Measurements from ENCODE around the gene GIPC1. TPM values are rescaled to one million over a fixed set of nuclear protein-coding genes. Genes with fewer than 3 reads are reported as not detected.

GIPC1 gene
- total RNA-seq, 1 experiment from 2014 or later = 205 TPM

DNA sequence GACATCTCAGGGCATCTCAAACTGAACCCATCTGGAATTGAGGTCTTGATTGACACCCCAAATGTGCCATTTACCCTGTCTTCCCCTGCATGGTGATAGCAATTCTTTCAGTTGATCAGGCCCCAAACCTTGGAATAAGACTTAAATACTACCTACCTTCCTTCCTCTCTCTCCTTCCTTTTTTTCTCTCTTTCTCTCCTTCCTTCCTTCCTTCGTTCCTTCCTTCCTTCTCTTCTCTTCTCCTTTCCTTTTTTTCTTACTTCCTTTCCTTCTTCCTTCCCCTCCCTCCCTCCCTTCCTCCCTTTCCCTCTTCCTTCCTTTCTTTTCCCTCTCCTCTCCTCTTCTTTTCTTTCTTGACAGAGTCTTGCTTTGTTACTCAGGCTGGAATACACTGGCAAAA, 7.4 kb upstream of the GIPC1 start:
- Histone ChIP-seq H3K27me3 (ENCODE audit: insufficient read depth, low read depth) (no peaks in the 10 kb centered on the region), H3K4me3 (no peak overlapping the region; the same call in 1 of the 2 replicates), H3K9me2 (ENCODE audit: insufficient read depth) (no peaks in the 10 kb centered on the region), H3K27ac (peak overlapping the region; percentile 99), H3K79me2 (ENCODE audit: low read depth) (peaks cover 11% of the 10 kb centered on the region), H3K9me3 (ENCODE audit: insufficient read depth, low read depth) (no peaks in the 10 kb centered on the region), H3K4me2 (peak overlapping the region; percentile 66), H3K4me1 (replicated peaks; ENCODE audit: insufficient read depth) (peaks cover 62% of the 10 kb centered on the region), H4K20me1 (ENCODE audit: insufficient read depth) (no peaks in the 10 kb centered on the region), H2AFZ (no peak overlapping the region), H3F3A (ENCODE audit: insufficient read depth, low read depth) (peaks cover 63% of the 10 kb centered on the region), H3K36me3 (ENCODE audit: low read depth) (no peaks in the 10 kb centered on the region)
- intact Hi-C loops (cut with micrococcal nuclease; ENCODE audit: unreplicated experiment) = no loop called here
- TF ChIP-seq, protein P1, sequence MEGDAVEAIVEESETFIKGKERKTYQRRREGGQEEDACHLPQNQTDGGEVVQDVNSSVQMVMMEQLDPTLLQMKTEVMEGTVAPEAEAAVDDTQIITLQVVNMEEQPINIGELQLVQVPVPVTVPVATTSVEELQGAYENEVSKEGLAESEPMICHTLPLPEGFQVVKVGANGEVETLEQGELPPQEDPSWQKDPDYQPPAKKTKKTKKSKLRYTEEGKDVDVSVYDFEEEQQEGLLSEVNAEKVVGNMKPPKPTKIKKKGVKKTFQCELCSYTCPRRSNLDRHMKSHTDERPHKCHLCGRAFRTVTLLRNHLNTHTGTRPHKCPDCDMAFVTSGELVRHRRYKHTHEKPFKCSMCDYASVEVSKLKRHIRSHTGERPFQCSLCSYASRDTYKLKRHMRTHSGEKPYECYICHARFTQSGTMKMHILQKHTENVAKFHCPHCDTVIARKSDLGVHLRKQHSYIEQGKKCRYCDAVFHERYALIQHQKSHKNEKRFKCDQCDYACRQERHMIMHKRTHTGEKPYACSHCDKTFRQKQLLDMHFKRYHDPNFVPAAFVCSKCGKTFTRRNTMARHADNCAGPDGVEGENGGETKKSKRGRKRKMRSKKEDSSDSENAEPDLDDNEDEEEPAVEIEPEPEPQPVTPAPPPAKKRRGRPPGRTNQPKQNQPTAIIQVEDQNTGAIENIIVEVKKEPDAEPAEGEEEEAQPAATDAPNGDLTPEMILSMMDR (conservative IDR thresholded peaks at IDR 0.05) = no peak
- no peak for TF ChIP-seq EZH2 (IDR thresholded peaks at IDR 0.05; ENCODE audit: low read depth)
- no TSS peak for BruUV-seq (replicated peaks)
- CTCF ChIA-PET = interaction anchor here (1.1 kb wide), 1 partner anchor 15 kb away, joined by 4 read pairs; the partner anchor contains the start of gene DNAJB1
- DNase-seq = no peak
- POLR2A ChIA-PET (ENCODE audit: unreplicated experiment) = no interaction called here

DNA sequence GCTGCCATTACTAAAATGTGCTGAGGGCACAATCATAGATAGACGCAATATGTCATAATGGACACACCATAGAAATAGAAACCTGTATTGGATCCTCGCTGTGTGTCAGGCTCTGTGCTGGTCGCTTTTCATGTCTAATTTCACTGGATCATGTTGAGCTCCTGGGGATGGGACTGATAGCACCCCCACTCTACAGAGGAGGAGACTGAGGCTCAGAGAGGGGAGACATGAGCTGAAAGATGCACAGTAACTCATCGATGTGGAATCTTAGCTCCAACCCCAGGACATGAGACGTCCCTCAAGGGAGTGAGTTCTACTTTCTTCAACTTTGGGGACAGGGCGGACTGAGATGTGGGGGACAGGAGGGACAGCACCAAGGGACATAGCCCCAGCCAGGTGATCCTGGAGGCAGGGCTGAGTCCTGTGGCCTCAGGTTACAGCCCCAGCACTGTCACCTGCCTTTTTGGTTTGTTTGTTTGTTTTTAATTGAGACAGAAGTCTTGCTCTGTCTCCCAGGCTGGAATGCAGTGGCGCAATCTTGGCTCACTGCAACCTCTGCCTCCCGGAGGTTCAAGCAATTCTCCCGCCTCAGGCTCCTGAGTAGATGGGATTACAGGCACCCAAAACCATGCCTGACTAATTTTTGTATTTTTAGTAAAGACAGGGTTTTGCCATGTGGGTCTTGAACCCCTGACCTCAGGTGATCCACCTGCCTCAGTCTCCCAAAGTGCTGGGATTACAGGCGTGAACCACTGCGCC, 6.6 kb upstream of the GIPC1 start:
- no TSS peak for BruUV-seq (replicated peaks)
- peak; percentile 73 to 95 for DNase-seq
- intact Hi-C loops (cut with micrococcal nuclease; ENCODE audit: unreplicated experiment) = no loop called here
- peaks cover 65% of the 10 kb centered on the region for H3F3A ChIP-seq (ENCODE audit: insufficient read depth, low read depth)
- H4K20me1 ChIP-seq (ENCODE audit: insufficient read depth) = no peaks in the 10 kb centered on the region
- H3K4me2 ChIP-seq = peak overlapping the region; percentile 66
- no peak overlapping the region; the same call in 1 of the 2 replicates for H3K4me3 ChIP-seq
- no peaks in the 10 kb centered on the region for H3K9me3 ChIP-seq (ENCODE audit: insufficient read depth, low read depth)
- no peaks in the 10 kb centered on the region for H3K9me2 ChIP-seq (ENCODE audit: insufficient read depth)
- no peak overlapping the region for H2AFZ ChIP-seq
- H3K79me2 ChIP-seq (ENCODE audit: low read depth) = peaks cover 11% of the 10 kb centered on the region
- TF ChIP-seq, protein P1 (conservative IDR thresholded peaks at IDR 0.05) = no peak
- TF ChIP-seq EZH2 (IDR thresholded peaks at IDR 0.05; ENCODE audit: low read depth) = no peak
- ChIA-PET CTCF (interaction anchor here (0.5 kb wide), 1 partner anchor 28 kb away, joined by 3 read pairs; no protein-coding TSS in a partner anchor), POLR2A (ENCODE audit: unreplicated experiment) (no interaction called here)
- peaks cover 64% of the 10 kb centered on the region for H3K4me1 ChIP-seq (replicated peaks; ENCODE audit: insufficient read depth)
- H3K36me3 ChIP-seq (ENCODE audit: low read depth) = no peaks in the 10 kb centered on the region
- H3K27ac ChIP-seq = peak overlapping the region; percentile 99
- no peaks in the 10 kb centered on the region for H3K27me3 ChIP-seq (ENCODE audit: insufficient read depth, low read depth)

DNA sequence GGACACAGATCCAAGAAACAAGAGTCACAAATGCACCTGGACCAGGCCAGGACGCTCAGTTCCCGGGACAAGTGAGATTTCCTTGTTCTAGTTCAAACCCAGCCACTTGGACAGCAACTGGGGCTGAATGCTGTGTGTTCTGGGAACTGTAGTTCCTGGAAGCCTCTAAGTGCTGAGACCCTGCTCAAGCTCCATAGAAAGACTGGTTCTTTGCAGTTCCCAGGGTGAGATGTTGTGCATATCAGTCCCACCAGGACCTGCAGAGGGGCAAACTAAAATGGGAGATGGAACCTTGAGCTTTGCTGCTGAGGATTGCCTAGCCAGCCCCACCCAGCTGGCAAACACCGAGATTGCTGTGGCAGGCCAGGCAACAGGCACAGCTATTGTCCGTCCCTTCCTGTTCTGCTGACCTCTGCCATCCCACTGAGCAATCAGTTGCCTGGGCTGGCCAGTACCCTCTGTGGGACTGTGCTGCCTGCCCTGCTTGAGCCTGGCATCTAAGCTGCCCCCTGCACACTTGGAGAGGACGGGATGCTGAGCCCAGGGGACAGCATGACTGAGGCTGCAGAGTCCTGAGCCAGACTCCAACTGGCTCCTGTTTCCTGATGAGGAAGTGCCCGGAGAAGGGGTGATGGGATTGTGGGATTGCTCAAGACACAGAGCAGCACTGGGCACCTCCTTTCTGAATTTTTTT, 1.4 kb upstream of the GIPC1 start:
- peaks cover 22% of the 10 kb centered on the region for H4K20me1 ChIP-seq (ENCODE audit: insufficient read depth)
- H3K9me2 ChIP-seq (ENCODE audit: insufficient read depth) = no peaks in the 10 kb centered on the region
- BruUV-seq (replicated peaks) = no TSS peak
- H2AFZ ChIP-seq = 0 out of 2 replicates have a peak overlapping the region, but pooled peaks have one; percentile 15
- peak; percentile 60 to 81 for DNase-seq
- CTCF ChIA-PET = interaction anchor here (0.5 to 1.1 kb wide), 3 partner anchors 21 to 937 kb away, joined by 3 to 14 read pairs (median 3); partner anchors contain the start of gene DNAJB1
- no peak overlapping the region; the same call in 1 of the 2 replicates for H3K4me3 ChIP-seq
- peaks cover 6% of the 10 kb centered on the region; the same call in 1 of the 2 replicates for H3K36me3 ChIP-seq (ENCODE audit: low read depth)
- peaks cover 40% of the 10 kb centered on the region for H3K79me2 ChIP-seq (ENCODE audit: low read depth)
- no peak for TF ChIP-seq EZH2 (IDR thresholded peaks at IDR 0.05; ENCODE audit: low read depth)
- TF ChIP-seq, protein P1 (conservative IDR thresholded peaks at IDR 0.05) = no peak
- H3K4me1 ChIP-seq (replicated peaks; ENCODE audit: insufficient read depth) = peaks cover 39% of the 10 kb centered on the region
- H3K27me3 ChIP-seq (ENCODE audit: insufficient read depth, low read depth) = no peaks in the 10 kb centered on the region
- H3K27ac ChIP-seq = peak overlapping the region; percentile 82
- H3K4me2 ChIP-seq = peak overlapping the region; percentile 71
- H3K9me3 ChIP-seq (ENCODE audit: insufficient read depth, low read depth) = no peaks in the 10 kb centered on the region
- intact Hi-C loops (cut with micrococcal nuclease; ENCODE audit: unreplicated experiment) = loop anchor here (10.0 kb wide), 1 partner anchor 63 kb away; the partner anchor contains the start of gene PKN1
- peaks cover 54% of the 10 kb centered on the region for H3F3A ChIP-seq (ENCODE audit: insufficient read depth, low read depth)
- POLR2A ChIA-PET (ENCODE audit: unreplicated experiment) = interaction anchor here (0.6 to 0.9 kb wide), 3 partner anchors 8 to 20 kb away, joined by 4 to 6 read pairs (median 5); no protein-coding TSS in a partner anchor

Data from PC-9 (cell line).